SU-DHL-6 (cell line): ENCODE measurements around the gene GOT2.

Source experiments
- H2AFZ ChIP-seq: fragments of 200-600 bp; sonication (generic); 2 replicates; pipeline ENCODE4 v1.6.1; 2014; ENCODE audit warnings: low read depth, mild to moderate bottlenecking, moderate library complexity, mixed read lengths, antibody characterized with exemption, low read length; ENCODE audit not compliant: severe bottlenecking
- H3F3A ChIP-seq: fragments of 200-600 bp; shearing (Covaris generic); 2 replicates; pipeline ENCODE4 v1.6.0; 2016; ENCODE audit warnings: antibody characterized with exemption, mild to moderate bottlenecking; ENCODE audit not compliant: insufficient read depth
- H3K27ac ChIP-seq: fragments of 200-600 bp; sonication (generic); 2 replicates; pipeline ENCODE4 v1.5.1; 2016; ENCODE audit warnings: low read depth, mild to moderate bottlenecking, low read length, moderate library complexity, mixed read lengths
- H3K27me3 ChIP-seq: fragments of 200-600 bp; sonication (generic), shearing (Covaris generic); 2 replicates; pipeline ENCODE4 v1.6.0; 2014; ENCODE audit warnings: mild to moderate bottlenecking, low read length
- H3K36me3 ChIP-seq: fragments of 200-600 bp; sonication (generic); 2 replicates; pipeline ENCODE4 v1.6.1; 2014; ENCODE audit warnings: mild to moderate bottlenecking, low read length, mixed read lengths
- H3K4me2 ChIP-seq: fragments of 300-600, 200-600 bp; shearing (Covaris generic), sonication (generic); 2 replicates; pipeline ENCODE4 v1.6.0; 2014; ENCODE audit warnings: low read length, low read depth, mild to moderate bottlenecking; ENCODE audit not compliant: poor library complexity, severe bottlenecking
- H3K4me3 ChIP-seq: fragments of 200-600 bp; sonication (generic); 2 replicates; pipeline ENCODE4 v1.5.1; 2014; ENCODE audit warnings: antibody characterized with exemption, low read length, mild to moderate bottlenecking, mixed read lengths; ENCODE audit not compliant: insufficient read depth, poor library complexity, severe bottlenecking
- H3K79me2 ChIP-seq: fragments of 200-600 bp; sonication (generic); 2 replicates; pipeline ENCODE4 v1.6.1; 2014; ENCODE audit warnings: mild to moderate bottlenecking, low read length, moderate library complexity; ENCODE audit not compliant: insufficient read depth
- H3K9ac ChIP-seq: fragments of 200-600 bp; sonication (generic); 2 replicates; pipeline ENCODE4 v1.7.0; 2014; ENCODE audit warnings: mild to moderate bottlenecking, low read length
- H3K9me2 ChIP-seq: fragments of 200-600 bp; sonication (generic); replicated peaks from 2 replicates; pipeline ENCODE4 v1.6.1; 2014; ENCODE audit warnings: low read length; ENCODE audit not compliant: insufficient read depth
- H3K9me3 ChIP-seq: fragments of 200-600 bp; sonication (generic); 2 replicates; pipeline ENCODE4 v1.6.1; 2014; ENCODE audit warnings: low read length, mixed read lengths; ENCODE audit not compliant: insufficient read depth
- H4K20me1 ChIP-seq: fragments of 200-600 bp; sonication (generic); 2 replicates; pipeline ENCODE4 v1.6.1; 2014; ENCODE audit warnings: low read depth, mild to moderate bottlenecking, antibody characterized with exemption, low read length, moderate library complexity, mixed read lengths
- EZH2phosphoT487 ChIP-seq: fragments of 200-600 bp; sonication (generic), shearing (Covaris generic); conservative IDR thresholded peaks from 2 replicates; pipeline ENCODE4 v1.6.1; 2018; ENCODE audit warnings: mild to moderate bottlenecking, antibody characterized with exemption, low read length, moderate library complexity, mixed read lengths
- TF ChIP-seq, protein P1 (sequence below): fragments of 200-600 bp; sonication (generic); IDR thresholded peaks from one replicate; pipeline ENCODE4 v1.5.1; 2017; ENCODE audit warnings: antibody characterized with exemption, mild to moderate bottlenecking, low read length, moderate library complexity; ENCODE audit not compliant: insufficient read depth, poor library complexity, severe bottlenecking

The GOT2 gene

GRCh38 chr16:58732545-58733247 lies 1.4 kb downstream of the GOT2 start:
- no peaks in the 10 kb centered on the region for H4K20me1 ChIP-seq
- peak overlapping the region; percentile 90 for H3K4me2 ChIP-seq
- H3K4me3 ChIP-seq = peak overlapping the region; percentile 88
- no peaks in the 10 kb centered on the region for H3K27me3 ChIP-seq
- H3K27ac ChIP-seq = peak overlapping the region; percentile 87
- 0 out of 2 replicates have a peak, but pooled peaks cover 5% of the 10 kb centered on the region for H3K36me3 ChIP-seq
- peaks cover 35% of the 10 kb centered on the region for H3F3A ChIP-seq
- H3K9me3 ChIP-seq = no peaks in the 10 kb centered on the region
- TF ChIP-seq EZH2phosphoT487 = no peak
- TF ChIP-seq, protein P1, sequence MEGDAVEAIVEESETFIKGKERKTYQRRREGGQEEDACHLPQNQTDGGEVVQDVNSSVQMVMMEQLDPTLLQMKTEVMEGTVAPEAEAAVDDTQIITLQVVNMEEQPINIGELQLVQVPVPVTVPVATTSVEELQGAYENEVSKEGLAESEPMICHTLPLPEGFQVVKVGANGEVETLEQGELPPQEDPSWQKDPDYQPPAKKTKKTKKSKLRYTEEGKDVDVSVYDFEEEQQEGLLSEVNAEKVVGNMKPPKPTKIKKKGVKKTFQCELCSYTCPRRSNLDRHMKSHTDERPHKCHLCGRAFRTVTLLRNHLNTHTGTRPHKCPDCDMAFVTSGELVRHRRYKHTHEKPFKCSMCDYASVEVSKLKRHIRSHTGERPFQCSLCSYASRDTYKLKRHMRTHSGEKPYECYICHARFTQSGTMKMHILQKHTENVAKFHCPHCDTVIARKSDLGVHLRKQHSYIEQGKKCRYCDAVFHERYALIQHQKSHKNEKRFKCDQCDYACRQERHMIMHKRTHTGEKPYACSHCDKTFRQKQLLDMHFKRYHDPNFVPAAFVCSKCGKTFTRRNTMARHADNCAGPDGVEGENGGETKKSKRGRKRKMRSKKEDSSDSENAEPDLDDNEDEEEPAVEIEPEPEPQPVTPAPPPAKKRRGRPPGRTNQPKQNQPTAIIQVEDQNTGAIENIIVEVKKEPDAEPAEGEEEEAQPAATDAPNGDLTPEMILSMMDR = no peak
- H3K9ac ChIP-seq = peak overlapping the region; percentile 91
- no peaks in the 10 kb centered on the region for H3K9me2 ChIP-seq
- H2AFZ ChIP-seq = peak overlapping the region; percentile 49
- peaks cover 64% of the 10 kb centered on the region for H3K79me2 ChIP-seq

GRCh38 chr16:58730724-58731370 lies 3.3 kb downstream of the GOT2 start:
- Histone ChIP-seq H3F3A (peaks cover 35% of the 10 kb centered on the region), H2AFZ (no peak overlapping the region), H3K4me3 (peak overlapping the region; percentile 88), H3K27me3 (no peaks in the 10 kb centered on the region), H4K20me1 (0 out of 2 replicates have a peak, but pooled peaks cover 2% of the 10 kb centered on the region), H3K9ac (peak overlapping the region; percentile 33), H3K9me3 (no peaks in the 10 kb centered on the region), H3K27ac (peak overlapping the region; percentile 87), H3K9me2 (no peaks in the 10 kb centered on the region), H3K36me3 (0 out of 2 replicates have a peak, but pooled peaks cover 5% of the 10 kb centered on the region), H3K79me2 (peaks cover 79% of the 10 kb centered on the region), H3K4me2 (peak overlapping the region; percentile 90)
- TF ChIP-seq EZH2phosphoT487 = no peak
- TF ChIP-seq, protein P1 = no peak

- Histone ChIP-seq H4K20me1 (peaks cover 7% of the 10 kb centered on the region; the same call in 1 of the 2 replicates), H3K27me3 (no peaks in the 10 kb centered on the region), H3K9me3 (no peaks in the 10 kb centered on the region), H3K9me2 (no peaks in the 10 kb centered on the region), H3F3A (peaks cover 35% of the 10 kb centered on the region), H3K4me3 (peak overlapping the region; percentile 7), H3K4me2 (peak overlapping the region; percentile 90), H2AFZ (no peak overlapping the region), H3K79me2 (peaks cover 93% of the 10 kb centered on the region), H3K36me3 (peaks cover 8% of the 10 kb centered on the region; the same call in 1 of the 2 replicates), H3K27ac (peak overlapping the region; percentile 87), H3K9ac (peak overlapping the region; percentile 21)
- TF ChIP-seq, protein P1 = no peak
- no peak for TF ChIP-seq EZH2phosphoT487
These were observed 6.1 kb downstream of the GOT2 start for GRCh38 chr16:58727796-58728568.
